Measurements from ENCODE around the gene GRAMD2A.

GRAMD2A gene

DNA sequence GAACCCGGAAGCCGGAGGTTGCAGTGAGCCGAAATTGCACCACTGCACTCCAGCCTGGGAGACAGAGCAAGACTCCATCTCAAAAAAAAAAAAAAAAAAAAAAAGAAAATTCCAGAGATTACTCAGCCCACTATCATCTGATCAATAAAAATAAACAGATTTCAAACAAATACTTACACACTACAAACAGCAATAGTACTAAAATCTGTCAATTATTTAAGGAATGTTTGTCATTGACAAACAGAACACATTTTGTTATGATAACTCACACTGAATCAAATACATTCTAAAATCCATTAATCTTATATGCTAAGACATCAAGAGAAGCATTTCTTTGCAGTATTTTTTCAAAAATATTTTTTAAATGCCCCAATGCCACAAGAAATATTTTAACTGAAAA is 87.2 kb downstream of the GRAMD2A start:
- TF ChIP-seq FOXP2 (optimal IDR thresholded peaks at IDR 0.05; ENCODE audit: borderline replicate concordance, extremely low read depth, extremely low read length, insufficient read depth) (no peak), SIN3A (IDR thresholded peaks at IDR 0.05; ENCODE audit: borderline replicate concordance, insufficient read depth, low read length) (no peak), TAF1 (IDR thresholded peaks at IDR 0.05; ENCODE audit: borderline replicate concordance, insufficient read depth, low read length) (no peak), POLR2AphosphoS5 (IDR thresholded peaks at IDR 0.05; ENCODE audit: low read depth, low read length) (no peak)
- TF ChIP-seq, protein P1, sequence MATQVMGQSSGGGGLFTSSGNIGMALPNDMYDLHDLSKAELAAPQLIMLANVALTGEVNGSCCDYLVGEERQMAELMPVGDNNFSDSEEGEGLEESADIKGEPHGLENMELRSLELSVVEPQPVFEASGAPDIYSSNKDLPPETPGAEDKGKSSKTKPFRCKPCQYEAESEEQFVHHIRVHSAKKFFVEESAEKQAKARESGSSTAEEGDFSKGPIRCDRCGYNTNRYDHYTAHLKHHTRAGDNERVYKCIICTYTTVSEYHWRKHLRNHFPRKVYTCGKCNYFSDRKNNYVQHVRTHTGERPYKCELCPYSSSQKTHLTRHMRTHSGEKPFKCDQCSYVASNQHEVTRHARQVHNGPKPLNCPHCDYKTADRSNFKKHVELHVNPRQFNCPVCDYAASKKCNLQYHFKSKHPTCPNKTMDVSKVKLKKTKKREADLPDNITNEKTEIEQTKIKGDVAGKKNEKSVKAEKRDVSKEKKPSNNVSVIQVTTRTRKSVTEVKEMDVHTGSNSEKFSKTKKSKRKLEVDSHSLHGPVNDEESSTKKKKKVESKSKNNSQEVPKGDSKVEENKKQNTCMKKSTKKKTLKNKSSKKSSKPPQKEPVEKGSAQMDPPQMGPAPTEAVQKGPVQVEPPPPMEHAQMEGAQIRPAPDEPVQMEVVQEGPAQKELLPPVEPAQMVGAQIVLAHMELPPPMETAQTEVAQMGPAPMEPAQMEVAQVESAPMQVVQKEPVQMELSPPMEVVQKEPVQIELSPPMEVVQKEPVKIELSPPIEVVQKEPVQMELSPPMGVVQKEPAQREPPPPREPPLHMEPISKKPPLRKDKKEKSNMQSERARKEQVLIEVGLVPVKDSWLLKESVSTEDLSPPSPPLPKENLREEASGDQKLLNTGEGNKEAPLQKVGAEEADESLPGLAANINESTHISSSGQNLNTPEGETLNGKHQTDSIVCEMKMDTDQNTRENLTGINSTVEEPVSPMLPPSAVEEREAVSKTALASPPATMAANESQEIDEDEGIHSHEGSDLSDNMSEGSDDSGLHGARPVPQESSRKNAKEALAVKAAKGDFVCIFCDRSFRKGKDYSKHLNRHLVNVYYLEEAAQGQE (IDR thresholded peaks at IDR 0.05; ENCODE audit: insufficient read depth in 1 of 2, low read depth in 2 of 2, low read length in 2 of 2): no peak
